ENCODE measurements around the gene DIABLO.

- TF ChIP-seq CTCF (IDR thresholded peaks at IDR 0.05) (no peak), POLR2A (IDR thresholded peaks at IDR 0.05) (no peak)
Observed at GRCh38 chr12:122174155-122174845, 51.6 kb downstream of the DIABLO start, which contains the start of gene IL31.

Measured in body of pancreas (tissue), 4 donors.